Activated T-helper 9 cell treated with anti-CD3 and anti-CD28 coated beads, Interleukin-2, amount 50 U/mL, for 16 hours (primary cell): ENCODE data around the gene C2orf78.
"Not testable (repeated sequence)": the region's sequence is repeated elsewhere in the genome, so short reads cannot be mapped to it uniquely, and the experiment has no call there.

Experiments used
- DNase-seq: peaks from one replicate; pipeline ENCODE4 v3.0.0-alpha.2; 2020; ENCODE audit warnings: low read depth

Gene C2orf78, protein sequence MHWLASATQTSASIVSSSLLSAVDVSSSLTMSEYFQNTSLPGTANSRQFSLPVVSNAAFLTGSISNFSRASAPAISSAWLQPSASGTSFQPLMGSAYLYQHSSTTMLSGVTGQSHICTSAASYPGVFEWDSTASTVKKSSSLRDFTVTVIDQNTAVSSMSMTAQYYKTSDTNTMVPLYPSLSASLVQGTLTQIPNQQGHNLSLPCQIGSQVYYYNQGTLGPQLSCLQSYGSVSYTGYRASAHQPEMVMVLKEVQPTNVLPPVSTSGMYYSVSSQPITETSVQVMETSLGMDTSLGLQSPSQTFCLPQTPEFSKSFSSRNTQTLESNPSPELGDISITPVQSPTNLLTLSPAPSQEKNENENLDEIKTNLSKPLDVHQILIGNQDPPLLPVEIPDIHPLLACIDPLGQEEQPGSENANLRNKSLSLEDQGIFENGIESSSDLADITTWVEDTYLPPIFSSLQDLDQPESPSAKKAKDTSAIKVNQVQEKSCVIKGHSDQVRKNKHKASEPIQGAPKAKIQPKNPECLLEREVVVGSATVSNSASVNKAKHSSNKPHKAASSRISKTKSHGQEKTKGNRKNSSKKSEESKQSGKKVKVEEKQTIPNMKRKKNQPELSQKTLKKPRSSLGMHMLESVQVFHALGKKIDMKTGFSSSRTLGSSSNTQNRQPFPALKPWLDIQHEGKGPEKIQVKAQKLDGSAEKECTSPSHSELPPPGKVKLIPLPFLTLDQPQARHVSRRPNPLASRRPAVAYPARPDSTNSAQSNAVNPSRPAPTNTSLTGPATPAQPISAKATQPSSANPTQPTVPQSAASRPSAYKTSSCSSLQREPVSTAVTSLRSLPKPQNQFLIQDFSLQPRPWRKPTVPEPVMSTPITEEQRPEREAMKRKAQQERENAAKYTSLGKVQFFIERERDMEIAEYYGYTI

DNA sequence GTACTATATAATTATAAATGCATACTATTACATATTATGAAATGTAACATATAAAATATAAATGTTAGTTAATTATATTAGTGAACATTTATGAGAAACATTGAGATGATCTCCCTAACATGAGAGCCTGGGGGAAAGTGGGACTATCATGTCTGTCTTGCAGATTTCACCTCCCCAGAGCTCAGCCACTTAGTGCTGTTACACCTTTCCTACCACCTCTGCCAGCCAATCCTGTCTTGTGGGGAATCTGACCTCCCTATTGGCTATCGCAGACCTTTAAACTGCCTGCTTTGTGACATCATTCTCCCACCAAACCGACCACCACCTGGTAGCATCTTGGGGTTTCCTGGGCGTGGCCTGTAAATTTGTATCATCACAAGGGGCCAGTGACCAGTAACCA, at the start of gene C2orf78:
C2orf78 (plus strand) TSS at position 301 of the 400 bp plus-strand sequence. CDS start 127 bp downstream, outside the sequence.
- not testable (repeated sequence) for DNase-seq

DNA sequence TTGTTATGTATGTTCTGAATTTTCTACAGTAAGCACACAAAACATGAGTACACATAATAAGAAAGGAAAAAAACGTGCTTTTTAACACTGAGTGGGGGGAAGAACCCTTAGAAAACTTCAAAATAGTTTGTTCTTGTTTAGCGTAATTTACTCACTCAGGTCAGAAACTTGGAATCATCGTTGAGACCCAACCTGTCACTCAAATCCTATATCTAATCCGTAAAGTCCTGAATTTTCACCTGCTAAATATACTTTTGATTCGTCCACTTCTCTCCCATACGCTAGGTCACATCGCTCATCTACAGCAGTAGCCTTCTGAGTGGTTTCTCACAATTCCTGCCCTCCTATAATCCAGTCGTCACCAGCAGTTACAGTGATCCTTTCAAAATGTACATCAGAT, 47.6 kb upstream of the C2orf78 start:
- no peak for DNase-seq

DNA sequence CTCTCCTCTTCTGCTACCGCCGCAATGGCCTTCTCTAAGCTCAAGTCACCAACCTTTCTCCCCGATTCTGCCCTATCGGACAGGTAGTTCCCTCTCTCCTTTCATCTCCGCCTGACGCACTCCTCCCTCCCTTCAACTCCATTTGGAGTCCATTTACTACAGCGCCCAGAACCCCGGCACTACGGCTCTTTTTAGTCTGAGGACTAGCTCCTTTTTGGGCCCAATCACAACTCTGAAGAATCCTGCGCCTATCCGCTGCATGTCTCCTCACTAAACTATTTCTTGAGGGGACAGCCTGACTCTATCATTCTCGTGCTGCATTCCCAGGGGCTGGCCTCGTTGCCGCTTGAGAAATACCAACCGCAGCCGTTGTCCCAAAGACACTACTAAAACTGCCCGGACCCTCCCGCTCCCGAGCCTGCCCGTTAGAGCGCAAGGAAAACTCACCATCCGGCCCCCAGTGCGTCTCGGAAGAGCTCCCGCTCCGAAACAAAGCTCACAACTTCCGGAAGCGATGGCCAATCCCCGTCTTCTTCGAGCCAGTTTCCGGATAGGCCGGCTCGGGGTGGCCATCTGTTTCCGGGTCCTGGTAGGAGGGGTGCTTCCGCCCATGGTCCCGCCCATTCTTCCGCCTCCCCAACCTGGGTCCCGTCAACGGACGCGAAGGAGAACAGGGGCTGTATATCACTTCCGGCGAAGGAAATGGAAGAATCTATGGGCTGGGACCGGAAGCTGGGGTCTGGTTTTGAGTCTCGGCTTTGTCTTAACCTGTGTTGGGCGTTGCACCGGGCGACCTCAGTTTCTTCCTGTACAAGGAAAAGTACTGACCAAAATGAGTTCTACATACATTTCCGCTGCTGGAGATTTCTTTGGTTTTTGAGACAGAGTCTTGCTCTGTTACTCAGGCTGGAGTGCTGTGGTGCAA, 46.9 kb upstream of the C2orf78 start, which contains the start of gene TPRKB:
TPRKB (minus strand) TSS at position 491 of the 925 bp plus-strand sequence. CDS start 2,776 bp downstream, outside the sequence.
- DNase-seq, result peak; percentile 91

DNA sequence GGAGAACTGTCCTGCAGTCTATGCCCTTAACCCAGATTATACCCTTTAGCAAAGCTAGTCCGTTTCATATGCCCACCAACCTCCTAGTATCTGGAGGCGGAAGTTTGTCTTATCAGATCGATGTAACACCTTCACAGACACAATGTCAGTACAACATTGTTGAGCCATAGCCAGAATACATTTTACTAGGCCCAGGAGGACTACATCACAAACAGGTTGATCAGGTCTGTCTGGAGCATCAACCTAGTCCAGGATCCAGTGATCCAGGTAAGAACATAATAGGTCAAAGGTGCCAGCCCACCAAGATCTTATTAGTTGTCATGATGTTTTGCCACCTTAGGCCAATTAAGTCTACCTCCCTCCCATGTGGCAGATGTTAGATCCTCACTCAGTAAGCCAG, 44.9 kb upstream of the C2orf78 start:
- no peak for DNase-seq

DNA sequence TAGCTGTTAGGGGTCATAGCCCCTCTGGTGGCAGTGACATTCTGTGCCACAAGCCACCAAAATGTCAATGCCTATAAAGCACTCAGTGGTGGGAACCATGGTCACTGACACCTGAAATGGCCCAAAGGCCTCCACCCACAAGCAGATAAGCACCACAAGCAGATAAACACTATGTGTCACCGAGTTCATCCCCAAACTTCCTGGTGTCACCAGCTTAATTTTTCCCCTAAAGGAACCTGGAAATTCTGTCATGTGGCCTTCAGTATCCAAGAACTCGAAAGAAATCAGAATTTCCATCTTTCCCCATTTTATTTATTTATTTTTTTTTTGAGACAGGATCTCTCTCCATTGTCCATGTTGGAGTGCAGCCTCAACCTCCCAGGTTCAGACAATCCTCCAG, 43.2 kb upstream of the C2orf78 start:
- DNase-seq, result no peak

DNA sequence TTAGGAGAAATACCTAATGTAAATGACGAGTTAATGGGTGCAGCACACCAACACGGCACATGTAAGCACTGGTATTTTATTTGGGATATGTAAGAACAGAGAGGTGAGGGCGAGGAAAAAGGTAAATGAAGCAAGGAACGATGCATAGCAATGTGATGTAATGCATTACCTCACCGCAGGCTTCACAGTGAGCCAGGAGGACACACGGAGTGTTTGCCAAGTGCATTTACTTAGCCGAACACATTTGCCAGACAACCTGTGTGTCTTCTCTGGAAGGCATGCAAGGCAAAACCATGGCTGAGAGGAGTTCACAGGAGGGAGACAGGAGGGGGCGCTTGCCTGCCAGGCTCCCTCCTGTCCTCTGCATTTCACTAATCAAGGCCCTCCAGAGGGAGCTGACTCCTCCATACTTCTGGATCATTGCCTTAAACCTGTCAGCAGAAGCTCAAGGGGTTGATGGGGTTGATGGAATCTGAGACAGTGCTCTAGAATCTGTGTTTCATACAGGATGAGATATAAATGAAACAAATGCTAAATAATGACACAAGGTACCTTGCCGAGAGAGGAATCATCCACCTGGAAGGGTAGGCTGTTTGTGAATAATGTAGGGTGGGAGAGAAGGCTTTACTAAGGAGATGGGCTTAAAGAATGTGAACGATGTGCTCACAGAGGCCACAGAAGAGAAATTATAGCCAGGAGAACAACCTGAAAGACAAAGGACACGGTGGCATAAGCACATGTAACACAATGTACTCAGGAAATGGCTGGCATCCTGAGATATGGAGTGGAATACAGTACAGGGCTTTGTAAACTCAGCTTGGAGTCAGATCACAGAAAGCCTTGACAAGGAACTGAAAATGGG, 37.7 kb upstream of the C2orf78 start:
- no peak for DNase-seq

DNA sequence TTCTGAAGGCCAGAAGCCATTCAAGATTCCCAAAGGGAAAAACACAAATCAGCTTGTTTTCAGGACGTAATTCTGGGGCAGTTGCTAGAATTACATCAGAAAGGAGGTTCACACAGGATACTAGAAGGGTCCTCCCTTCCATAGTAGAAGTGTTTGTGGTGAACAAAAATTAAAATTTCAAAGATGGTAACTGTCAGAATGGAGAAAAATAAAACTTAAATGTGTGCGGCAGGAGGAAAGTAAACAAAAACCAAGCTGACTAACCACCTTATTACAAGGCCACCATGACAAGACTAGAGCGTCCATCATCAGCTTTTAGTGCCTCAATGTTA, 37.1 kb upstream of the C2orf78 start:
- DNase-seq, result no peak

DNA sequence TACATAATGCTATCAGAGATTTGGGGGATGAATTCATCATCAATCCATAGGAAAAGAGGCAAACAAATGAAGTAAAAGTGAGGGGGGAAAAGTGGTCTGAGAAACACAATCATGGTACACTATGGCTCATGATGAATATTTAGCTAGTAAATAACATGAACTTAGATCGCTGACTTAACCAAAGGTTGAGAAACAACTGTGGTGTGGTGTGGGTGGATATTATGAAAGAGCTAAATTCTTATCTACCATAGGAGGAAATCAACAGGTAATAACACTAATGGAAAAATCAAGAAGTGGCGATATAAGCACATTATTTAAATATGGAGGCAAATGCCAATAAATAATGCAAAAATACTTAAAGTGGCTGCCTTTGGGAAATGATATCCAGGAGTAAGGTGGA, 34.7 kb upstream of the C2orf78 start:
- DNase-seq, result no peak

DNA sequence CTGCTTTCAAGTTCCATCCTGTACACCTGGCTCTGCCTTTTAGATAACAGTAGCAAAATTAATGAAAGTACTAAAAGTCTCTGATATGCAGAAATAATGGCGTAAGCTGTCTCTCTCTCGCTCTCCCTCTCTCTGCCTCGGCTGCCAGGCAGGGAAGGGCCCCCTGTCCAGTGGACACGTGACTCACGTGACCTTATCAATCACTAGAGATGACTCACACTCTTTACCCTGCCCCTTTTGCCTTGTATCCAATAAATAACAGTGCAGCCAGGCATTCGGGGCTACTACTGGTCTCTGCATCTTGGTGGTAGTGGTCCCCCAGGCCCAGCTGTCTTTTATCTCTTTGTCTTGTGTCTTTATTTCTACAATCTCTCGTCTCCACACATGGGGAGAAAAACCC, 29.7 kb upstream of the C2orf78 start:
- DNase-seq, result not testable (repeated sequence)

DNA sequence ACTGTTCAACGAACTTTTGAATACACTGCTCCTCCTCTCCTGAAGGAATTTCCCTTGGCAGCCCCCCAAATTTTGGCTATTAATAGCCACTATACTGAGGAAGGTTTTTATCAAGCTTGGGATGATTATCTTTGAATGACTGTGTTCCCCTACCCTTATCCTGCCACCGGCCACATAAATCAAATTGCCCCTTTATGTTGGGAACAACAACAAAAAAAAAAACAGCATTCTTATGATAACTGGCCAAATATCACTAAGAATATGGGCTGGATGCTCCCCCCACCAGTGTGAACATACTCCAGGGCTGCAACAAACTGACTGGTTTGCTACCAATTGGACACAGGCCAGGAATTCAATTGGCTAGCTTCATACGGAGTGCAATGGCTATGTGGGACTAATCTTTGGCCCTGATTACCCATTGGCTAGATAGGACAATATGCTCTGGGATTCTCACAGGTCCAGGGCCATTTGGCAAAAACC, 24.7 kb upstream of the C2orf78 start:
- no peak for DNase-seq

DNA sequence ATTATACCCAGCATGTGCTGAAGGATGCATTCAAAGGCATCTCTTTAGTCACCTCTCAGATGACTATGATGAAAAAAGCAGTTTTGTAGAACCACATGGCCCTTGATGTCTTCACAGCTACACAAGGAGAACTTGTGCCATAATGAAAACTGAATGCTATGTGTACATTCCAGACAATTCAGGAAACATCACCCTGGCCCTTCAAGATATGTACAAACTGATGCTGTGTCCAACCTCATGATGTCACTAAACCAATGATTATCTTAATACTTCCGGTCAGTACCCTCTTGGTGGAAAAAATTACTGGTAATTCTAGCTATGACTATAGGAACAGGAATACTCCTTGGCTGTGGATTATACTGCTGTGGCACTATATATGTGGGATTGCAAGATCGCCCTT, 24.1 kb upstream of the C2orf78 start:
- no peak for DNase-seq

DNA sequence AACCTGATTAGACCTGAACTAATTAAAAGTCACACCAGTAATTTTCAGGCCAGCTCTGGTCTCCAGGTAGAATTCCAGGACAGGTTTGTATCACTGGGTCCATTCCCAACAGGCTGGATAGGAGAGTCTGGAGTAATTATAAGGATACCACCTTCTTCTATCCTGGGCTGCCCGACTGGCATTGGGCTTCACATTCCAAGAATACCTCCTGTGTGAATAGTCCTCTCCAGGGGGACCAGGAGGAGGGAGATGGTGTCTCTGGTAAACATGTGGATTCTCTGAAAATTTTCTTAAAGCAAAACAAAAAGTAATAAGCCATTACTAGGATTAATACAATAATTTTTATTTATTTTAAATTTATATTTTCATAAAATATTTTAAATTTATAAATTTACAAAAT, 21.4 kb upstream of the C2orf78 start:
- no peak for DNase-seq

DNA sequence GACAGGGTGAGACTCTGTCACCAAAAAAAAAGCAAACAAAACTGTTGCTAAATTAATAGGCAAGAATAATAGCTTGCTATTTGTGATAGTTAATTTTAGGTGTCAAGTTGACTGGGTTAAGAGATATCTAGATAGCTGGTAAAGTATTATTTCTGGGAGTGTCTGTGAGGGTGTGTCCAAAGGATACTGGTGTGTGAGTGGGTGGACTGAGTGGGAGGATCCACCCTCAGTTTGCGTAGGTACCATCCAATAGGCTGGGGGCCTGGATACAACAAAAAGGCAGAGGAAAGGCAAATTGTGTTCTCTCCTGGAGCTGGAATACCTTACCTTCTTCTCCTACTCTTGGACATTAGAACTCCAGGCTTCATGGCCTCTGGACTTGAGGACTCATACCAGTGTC, 19.0 kb upstream of the C2orf78 start:
- DNase-seq, result no peak

DNA sequence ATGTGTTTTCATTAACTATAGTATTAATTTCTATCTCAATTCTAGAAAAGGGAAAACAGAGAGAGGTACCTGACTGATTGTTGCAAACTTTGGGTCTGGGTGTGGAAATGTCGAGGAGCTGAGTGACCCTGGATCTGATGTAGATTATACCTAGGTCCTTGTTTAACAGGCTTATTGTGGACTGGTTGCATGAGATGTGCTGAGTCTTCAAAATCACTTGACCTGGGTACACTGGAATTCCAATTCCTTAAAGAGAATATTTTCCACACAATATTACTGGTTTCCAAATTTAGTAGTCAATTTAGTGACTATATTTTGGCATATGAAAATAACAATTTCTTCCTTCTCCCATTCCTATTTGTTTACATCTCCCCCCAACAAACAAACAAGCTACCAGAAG, 17.6 kb upstream of the C2orf78 start:
- no peak for DNase-seq

DNA sequence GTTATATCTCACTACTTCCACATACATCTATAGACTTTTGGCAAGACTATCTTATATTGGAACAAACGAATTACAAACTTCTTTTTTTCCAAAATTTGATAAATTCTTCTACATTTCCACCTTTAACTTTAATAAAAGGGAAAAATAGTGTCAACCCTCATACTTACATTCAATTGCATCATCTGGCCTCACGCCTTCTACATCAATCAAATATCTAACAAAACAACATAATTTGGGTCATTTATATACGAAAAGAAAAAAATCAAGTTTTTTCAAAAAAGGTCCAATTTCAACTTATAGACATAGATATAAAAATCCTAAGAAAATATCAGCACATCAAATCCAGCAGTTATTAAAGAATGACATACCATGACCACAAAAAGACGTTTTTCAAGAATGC, 17.0 kb upstream of the C2orf78 start:
- no peak for DNase-seq

DNA sequence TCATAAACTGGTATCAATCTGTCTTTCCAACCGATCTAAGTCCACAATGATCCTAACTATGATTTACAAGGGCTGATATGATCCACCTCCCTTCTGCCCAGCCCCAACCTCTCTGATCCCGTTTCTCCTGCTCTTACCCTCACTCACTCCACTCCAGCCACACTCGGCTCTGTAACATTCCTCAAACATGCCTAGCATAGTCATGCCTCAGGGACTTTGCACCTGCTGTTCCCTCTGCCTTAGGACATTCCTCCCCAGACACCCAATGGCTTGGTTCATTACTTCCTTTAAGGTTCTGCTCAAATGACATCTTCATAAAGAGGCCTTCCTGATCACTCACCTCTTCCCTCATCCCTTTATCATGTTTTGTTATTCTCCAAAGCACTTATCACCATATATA, 13.3 kb upstream of the C2orf78 start:
- DNase-seq, result no peak

DNA sequence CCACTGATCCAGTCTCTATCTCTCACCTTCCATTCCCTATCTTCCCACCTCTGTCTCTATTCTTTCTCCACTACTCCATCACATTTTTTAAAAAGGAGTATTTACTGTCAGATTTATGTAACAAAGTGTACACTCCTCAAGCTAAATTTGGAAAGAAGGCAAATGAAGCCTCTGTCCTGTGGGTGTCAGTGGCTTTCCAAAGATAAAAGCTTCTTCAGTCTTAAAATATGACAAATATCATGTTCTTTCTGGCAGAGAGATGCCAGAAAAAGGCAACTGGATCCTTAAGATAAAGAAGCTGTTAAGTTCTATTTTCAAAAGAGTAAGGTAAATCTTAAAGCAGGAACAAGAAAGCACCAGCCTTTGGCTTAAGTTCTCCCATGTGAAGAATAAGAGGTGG, 11.2 kb upstream of the C2orf78 start:
- DNase-seq, result no peak

DNA sequence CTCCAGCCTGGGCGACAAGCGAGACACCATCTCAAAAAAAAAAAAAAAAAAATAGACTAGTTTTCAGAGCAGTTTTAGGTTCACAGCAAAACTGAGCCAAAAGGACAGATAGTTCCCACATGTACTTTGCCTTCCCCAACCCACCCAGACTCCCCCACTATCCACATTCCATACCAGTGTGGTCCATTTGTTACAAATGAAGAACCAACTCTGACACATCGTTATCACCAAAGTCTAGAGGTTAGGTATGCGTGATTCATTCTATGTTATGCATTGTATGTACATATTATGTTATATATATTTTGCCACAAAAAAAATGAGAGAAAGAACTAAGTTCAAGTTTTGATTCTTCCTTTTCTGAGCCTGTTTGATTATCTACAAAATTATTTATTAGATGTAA, 7.6 kb upstream of the C2orf78 start:
- no peak for DNase-seq

DNA sequence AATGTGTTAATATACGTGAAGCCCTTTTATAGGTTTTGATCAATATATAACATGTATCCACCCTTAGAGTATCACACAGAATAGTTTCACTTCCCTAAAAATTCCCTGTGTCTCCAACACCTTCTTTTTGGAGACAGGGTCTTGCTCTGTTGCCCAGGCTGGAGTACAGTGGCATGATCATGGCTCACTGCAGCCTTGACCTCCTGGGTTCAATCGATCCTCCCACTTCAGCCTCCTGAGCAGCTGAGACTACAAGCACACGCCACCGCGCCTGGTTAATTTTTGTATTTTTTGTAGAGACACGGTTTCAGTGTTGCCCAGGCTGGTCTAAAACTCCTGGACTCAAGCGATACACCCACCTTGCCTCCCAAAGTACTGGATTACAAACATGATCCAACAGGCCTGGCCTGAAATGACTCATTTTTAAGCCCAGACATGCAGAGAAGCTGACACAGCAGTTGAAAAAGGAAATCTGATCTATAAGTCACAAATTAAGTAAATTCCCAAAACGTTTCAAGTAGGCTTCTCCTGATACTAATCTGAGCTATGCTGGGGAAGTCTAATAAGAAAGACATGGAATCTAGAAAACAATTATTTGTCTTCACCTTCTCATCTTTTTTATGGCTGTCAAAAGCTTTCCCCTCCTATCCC, 7.0 kb upstream of the C2orf78 start:
- no peak for DNase-seq

DNA sequence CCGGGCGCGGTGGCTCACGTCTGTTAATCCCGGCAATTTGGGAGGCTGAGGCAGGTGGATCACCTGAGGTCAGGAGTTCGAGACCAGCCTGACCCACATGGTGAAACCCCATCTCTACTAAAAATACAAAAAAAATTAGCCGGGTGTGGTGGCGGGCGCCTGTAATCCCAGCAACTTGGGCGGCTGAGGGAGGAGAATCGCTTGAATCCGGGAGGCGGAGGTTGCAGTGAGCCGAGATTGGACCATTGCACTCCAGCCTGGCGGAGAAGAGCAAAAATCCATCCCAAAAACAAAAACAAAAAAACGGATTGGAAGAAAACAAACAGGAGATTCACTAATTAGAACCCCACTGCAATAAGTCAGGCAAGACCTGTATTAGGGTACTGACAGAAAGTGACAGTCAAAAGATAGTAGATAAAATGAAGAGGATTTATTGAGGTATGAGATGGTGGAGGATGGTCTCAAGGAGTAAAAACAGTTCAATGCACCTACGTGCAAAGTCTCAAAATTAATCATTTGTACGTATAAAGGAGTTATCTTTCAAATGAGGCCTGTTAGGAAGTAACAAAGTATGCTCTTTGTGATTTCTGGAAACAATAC, 5.0 kb upstream of the C2orf78 start:
- DNase-seq, result not testable (repeated sequence)
